Spinal cord (tissue), 10 donors: ENCODE results near the gene TMEM176A. TPM values are rescaled to one million over a fixed set of nuclear protein-coding genes. Genes with fewer than 3 reads are reported as not detected.
"Not testable (repeated sequence)": the region's sequence is repeated elsewhere in the genome, so short reads cannot be mapped to it uniquely, and the experiment has no call there.

ENCODE experiments used
- DNase-seq, 6 donors: peaks; one replicate each; pipeline versions ENCODE4 v3.0.0 to v3.0.0-alpha.2; 2013 to 2015; ENCODE audit warnings: low spot score in 6 of 6, low read depth in 4 of 6
- H3K27ac ChIP-seq: one replicate; pipeline ENCODE4 v1.5.1; 2013; ENCODE audit warnings: low read depth, low read length, control low read depth
- H3K27me3 ChIP-seq: one replicate; pipeline ENCODE4 v1.6.1; 2013; ENCODE audit warnings: low read length; ENCODE audit not compliant: control insufficient read depth, insufficient read depth
- H3K36me3 ChIP-seq: one replicate; pipeline ENCODE4 v1.6.1; 2013; ENCODE audit warnings: low read length; ENCODE audit not compliant: control insufficient read depth, insufficient read depth
- H3K4me1 ChIP-seq: one replicate; pipeline ENCODE4 v1.6.1; 2013; ENCODE audit warnings: low read length; ENCODE audit not compliant: control insufficient read depth, insufficient read depth
- H3K4me3 ChIP-seq: one replicate; pipeline ENCODE4 v1.5.1; 2013; ENCODE audit warnings: low read depth, low read length, control low read depth
- H3K9me3 ChIP-seq: one replicate; pipeline ENCODE4 v1.6.1; 2013; ENCODE audit warnings: low read length; ENCODE audit not compliant: control insufficient read depth, insufficient read depth
- WGBS: methylation state at CpG from one replicate; pipeline ENCODE4 v1.1.5; 2013; ENCODE audit warnings: missing lambda C conversion rate; ENCODE audit not compliant: insufficient coverage; 5-methylcytosine and 5-hydroxymethylcytosine counted together
- polyA plus RNA-seq, 2 donors: library from polyadenylated mRNA; unstranded; fragments of 120-200 nt; gene quantifications; one replicate each; pipeline ENCODE4 v1.2.1, GENCODE V29; 2013; ENCODE audit not compliant: insufficient read length in 2 of 2
- total RNA-seq, 2 donors: library from RNA; depleted of rRNA in 1 of 2; stranded (reverse); fragments of 120-200 nt in 1 of 2; fragments of >200 nt in 1 of 2; gene quantifications; one replicate each; pipeline versions ENCODE4 v1.2.3 to v1.2.4, GENCODE V29; 2013 to 2014
- donor health status: healthy.

The TMEM176A gene
- total and polyA plus RNA-seq, 4 donors = 13.6 to 24.2 (median 15.9) TPM

- Histone ChIP-seq H3K27me3 (no peaks in the 10 kb centered on the region), H3K4me3 (no peak overlapping the region), H3K9me3 (no peaks in the 10 kb centered on the region), H3K4me1 (no peaks in the 10 kb centered on the region), H3K27ac (no peak overlapping the region), H3K36me3 (no peaks in the 10 kb centered on the region)
- DNase-seq = no peak
Measured at GRCh38 chr7:150766334-150766709, 34.2 kb upstream of the TMEM176A start.

- no peaks in the 10 kb centered on the region for H3K4me1 ChIP-seq
- no peak for DNase-seq
- no peak overlapping the region for H3K27ac ChIP-seq
- WGBS = no CpG with 5 or more reads among the region's 4 CpGs
- H3K27me3 ChIP-seq = no peaks in the 10 kb centered on the region
- no peaks in the 10 kb centered on the region for H3K9me3 ChIP-seq
- H3K4me3 ChIP-seq = no peak overlapping the region
- H3K36me3 ChIP-seq = no peaks in the 10 kb centered on the region
Measured at GRCh38 chr7:150769768-150770167, 30.8 kb upstream of the TMEM176A start.

GRCh38 chr7:150774131-150774530, 26.4 kb upstream of the TMEM176A start:
- not testable (repeated sequence) for H3K4me1 ChIP-seq, H3K4me3 ChIP-seq, H3K36me3 ChIP-seq, H3K9me3 ChIP-seq, H3K27ac ChIP-seq, DNase-seq, H3K27me3 ChIP-seq
- no CpG with 5 or more reads among the region's 1 CpG for WGBS

- no peaks in the 10 kb centered on the region for H3K36me3 ChIP-seq
- no peaks in the 10 kb centered on the region for H3K4me1 ChIP-seq
- no peak overlapping the region for H3K27ac ChIP-seq
- 61% methylated on average over 4 of the region's 8 CpGs for WGBS
- no peak overlapping the region for H3K4me3 ChIP-seq
- DNase-seq = no peak
- no peaks in the 10 kb centered on the region for H3K9me3 ChIP-seq
- H3K27me3 ChIP-seq = peaks cover 3% of the 10 kb centered on the region
Measured at GRCh38 chr7:150778014-150778737, 22.4 kb upstream of the TMEM176A start.

- Histone ChIP-seq H3K27ac (no peak overlapping the region), H3K9me3 (no peaks in the 10 kb centered on the region), H3K4me3 (no peak overlapping the region), H3K36me3 (no peaks in the 10 kb centered on the region), H3K27me3 (peaks cover 3% of the 10 kb centered on the region), H3K4me1 (no peaks in the 10 kb centered on the region)
- peak in 5 of 6 donors; percentile 71 to 96 (median 79) for DNase-seq
- 13% methylated on average over 4 of the region's 12 CpGs for whole genome bisulfite sequencing
Measured at GRCh38 chr7:150778738-150779301, 21.7 kb upstream of the TMEM176A start.

GRCh38 chr7:150780292-150780691, 20.3 kb upstream of the TMEM176A start:
- 63% methylated on average over 3 of the region's 3 CpGs for WGBS
- peaks cover 3% of the 10 kb centered on the region for H3K27me3 ChIP-seq
- no peak overlapping the region for H3K4me3 ChIP-seq
- no peak overlapping the region for H3K27ac ChIP-seq
- no peaks in the 10 kb centered on the region for H3K9me3 ChIP-seq
- peaks cover 3% of the 10 kb centered on the region for H3K4me1 ChIP-seq
- H3K36me3 ChIP-seq = no peaks in the 10 kb centered on the region
- DNase-seq = no peak

- no peak for DNase-seq
- WGBS = 50% methylated on average over 1 of the region's 3 CpGs
- Histone ChIP-seq H3K4me3 (no peak overlapping the region), H3K4me1 (peaks cover 3% of the 10 kb centered on the region), H3K27me3 (peaks cover 3% of the 10 kb centered on the region), H3K9me3 (no peaks in the 10 kb centered on the region), H3K36me3 (no peaks in the 10 kb centered on the region), H3K27ac (no peak overlapping the region)
Measured at GRCh38 chr7:150781103-150781502, 19.5 kb upstream of the TMEM176A start.

- Histone ChIP-seq H3K9me3 (no peaks in the 10 kb centered on the region), H3K4me1 (peaks cover 6% of the 10 kb centered on the region), H3K4me3 (no peak overlapping the region), H3K27ac (no peak overlapping the region), H3K36me3 (no peaks in the 10 kb centered on the region), H3K27me3 (peaks cover 3% of the 10 kb centered on the region)
- WGBS = 86% methylated on average over 2 of the region's 2 CpGs
- DNase-seq = no peak
Measured at GRCh38 chr7:150781961-150782360, 18.6 kb upstream of the TMEM176A start.

- no peak overlapping the region for H3K4me3 ChIP-seq
- WGBS = 78% methylated on average over 3 of the region's 9 CpGs
- no peaks in the 10 kb centered on the region for H3K27me3 ChIP-seq
- DNase-seq = no peak
- no peaks in the 10 kb centered on the region for H3K36me3 ChIP-seq
- H3K27ac ChIP-seq = no peak overlapping the region
- peaks cover 20% of the 10 kb centered on the region for H3K4me1 ChIP-seq
- H3K9me3 ChIP-seq = no peaks in the 10 kb centered on the region
Measured at GRCh38 chr7:150784120-150784736, 16.3 kb upstream of the TMEM176A start.

- Histone ChIP-seq H3K36me3 (no peaks in the 10 kb centered on the region), H3K4me3 (no peak overlapping the region), H3K27me3 (no peaks in the 10 kb centered on the region), H3K4me1 (peaks cover 20% of the 10 kb centered on the region), H3K9me3 (no peaks in the 10 kb centered on the region), H3K27ac (no peak overlapping the region)
- no peak for DNase-seq
- no CpG with 5 or more reads among the region's 4 CpGs for WGBS
Measured at GRCh38 chr7:150784954-150785353, 15.6 kb upstream of the TMEM176A start.
